Activated CD8-positive, alpha-beta T cell treated with anti-CD3 and anti-CD28 coated beads for 36 hours (primary cell): ENCODE measurements around the gene LTK. TPM values are rescaled to one million over a fixed set of nuclear protein-coding genes. Genes with fewer than 3 reads are reported as not detected.

Source experiments
- ATAC-seq: fragments of 200-7000 bp; cut with Tn5 transposase; one replicate; pipeline ENCODE4 v1.10.0; 2021; ENCODE audit warnings: mild to moderate bottlenecking, moderate library complexity
- CTCF ChIA-PET: fragments of 350-600 bp; sonication (Branson Sonifier 250); formaldehyde crosslinking; loops from one replicate; lab custom pipeline; 2021; ENCODE audit warnings: antibody characterized with exemption; lab: Charles Lee
- POLR2A ChIA-PET: fragments of 350-600 bp; sonication (Branson Sonifier 250); formaldehyde crosslinking; loops from one replicate; lab custom pipeline; 2021; ENCODE audit warnings: antibody characterized with exemption; lab: Charles Lee
- DNase-seq: peaks from one replicate; pipeline ENCODE4 v3.0.0-alpha.2; 2020
- H3K27ac Mint-ChIP-seq: one replicate; pipeline ENCODE4 v1.8.0; 2021; ENCODE audit warnings: mild to moderate bottlenecking, mixed read lengths
- H3K27me3 Mint-ChIP-seq: one replicate; pipeline ENCODE4 v1.8.0; 2021; ENCODE audit warnings: mixed read lengths
- H3K36me3 Mint-ChIP-seq: one replicate; pipeline ENCODE4 v1.8.0; 2021; ENCODE audit warnings: low read depth, mixed read lengths
- H3K4me1 Mint-ChIP-seq: one replicate; pipeline ENCODE4 v1.8.0; 2021; ENCODE audit warnings: low read depth, mixed read lengths
- H3K4me3 Mint-ChIP-seq: one replicate; pipeline ENCODE4 v1.8.0; 2021; ENCODE audit warnings: mild to moderate bottlenecking, moderate library complexity, mixed read lengths
- H3K9me3 Mint-ChIP-seq: one replicate; pipeline ENCODE4 v1.8.0; 2021; ENCODE audit warnings: mixed read lengths
- intact Hi-C: fragments of 100-400 bp; cut with micrococcal nuclease; formaldehyde crosslinking; loops from one replicate; pipeline ENCODE4 v1.10.0; 2022
- total RNA-seq, 2 experiments: library from RNA; stranded (reverse); gene quantifications; one replicate each; pipeline ENCODE4 v1.2.3, GENCODE V29; 2021
- TF ChIP-seq, protein P1 (sequence below): fragments of 200-600 bp; IDR thresholded peaks from one replicate; pipeline ENCODE4 v1.8.0; 2022; ENCODE audit warnings: antibody characterized with exemption, mild to moderate bottlenecking

The LTK gene
- total RNA-seq, 2 experiments from 2014 or later, result 0.81 to 0.83 TPM

DNA sequence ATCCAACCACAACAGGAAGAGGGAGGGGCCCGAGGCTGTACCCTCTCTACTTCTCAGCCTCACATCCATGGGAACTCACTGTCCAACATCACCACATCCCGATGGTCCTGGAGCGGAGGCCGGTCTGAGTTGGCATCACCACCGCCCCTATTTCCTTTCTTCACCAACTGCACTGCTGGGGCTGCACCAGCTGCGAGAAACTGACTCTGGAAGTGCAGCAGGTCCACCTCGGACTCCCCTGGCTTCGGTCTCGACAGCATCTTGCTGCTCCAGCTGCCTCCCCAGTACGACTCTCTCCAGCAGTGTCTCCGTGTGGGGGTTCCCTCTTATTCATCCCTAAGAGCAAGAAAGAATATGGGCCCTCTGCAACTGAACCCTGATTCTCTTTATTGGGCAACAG is 23.2 kb upstream of the LTK start:
- ChIA-PET CTCF (interaction anchor here (1.6 kb wide), 1 partner anchor 71 kb away, joined by 4 read pairs; no protein-coding TSS in a partner anchor), POLR2A (no interaction called here)
- Mint-ChIP-seq H3K9me3 (no peaks in the 10 kb centered on the region), H3K27me3 (no peaks in the 10 kb centered on the region), H3K36me3 (peaks cover 28% of the 10 kb centered on the region), H3K27ac (no peak overlapping the region), H3K4me1 (peaks cover 6% of the 10 kb centered on the region), H3K4me3 (no peak overlapping the region)
- DNase-seq (no peak), ATAC-seq (no peak)
- intact Hi-C loops, result no loop called here
- TF ChIP-seq, protein P1, sequence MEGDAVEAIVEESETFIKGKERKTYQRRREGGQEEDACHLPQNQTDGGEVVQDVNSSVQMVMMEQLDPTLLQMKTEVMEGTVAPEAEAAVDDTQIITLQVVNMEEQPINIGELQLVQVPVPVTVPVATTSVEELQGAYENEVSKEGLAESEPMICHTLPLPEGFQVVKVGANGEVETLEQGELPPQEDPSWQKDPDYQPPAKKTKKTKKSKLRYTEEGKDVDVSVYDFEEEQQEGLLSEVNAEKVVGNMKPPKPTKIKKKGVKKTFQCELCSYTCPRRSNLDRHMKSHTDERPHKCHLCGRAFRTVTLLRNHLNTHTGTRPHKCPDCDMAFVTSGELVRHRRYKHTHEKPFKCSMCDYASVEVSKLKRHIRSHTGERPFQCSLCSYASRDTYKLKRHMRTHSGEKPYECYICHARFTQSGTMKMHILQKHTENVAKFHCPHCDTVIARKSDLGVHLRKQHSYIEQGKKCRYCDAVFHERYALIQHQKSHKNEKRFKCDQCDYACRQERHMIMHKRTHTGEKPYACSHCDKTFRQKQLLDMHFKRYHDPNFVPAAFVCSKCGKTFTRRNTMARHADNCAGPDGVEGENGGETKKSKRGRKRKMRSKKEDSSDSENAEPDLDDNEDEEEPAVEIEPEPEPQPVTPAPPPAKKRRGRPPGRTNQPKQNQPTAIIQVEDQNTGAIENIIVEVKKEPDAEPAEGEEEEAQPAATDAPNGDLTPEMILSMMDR, result no peak

DNA sequence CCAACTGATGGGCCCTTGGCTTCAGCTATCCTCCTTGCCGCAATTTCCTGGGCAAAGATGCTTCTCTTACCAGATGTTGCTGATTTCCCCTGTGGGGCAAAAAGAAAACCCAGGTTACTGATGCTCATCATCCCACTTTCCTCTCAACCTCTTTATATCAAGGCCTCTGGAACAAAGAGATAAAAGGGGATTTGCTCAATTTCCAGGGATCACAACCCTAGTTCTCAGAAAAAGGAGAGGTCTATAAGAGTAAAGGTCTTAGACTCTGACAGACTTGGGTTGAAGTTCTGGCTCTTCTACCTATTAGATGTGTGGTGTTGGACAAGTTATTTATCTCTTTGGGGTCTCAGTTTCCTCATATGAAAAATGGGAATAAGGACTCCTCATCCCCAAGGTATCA is 21.9 kb upstream of the LTK start:
- CTCF ChIA-PET, result interaction anchor here (1.4 to 1.8 kb wide), 2 partner anchors 22 to 70 kb away, joined by 6 read pairs; no protein-coding TSS in a partner anchor
- Mint-ChIP-seq H3K27me3 (no peaks in the 10 kb centered on the region), H3K9me3 (no peaks in the 10 kb centered on the region), H3K27ac (no peak overlapping the region), H3K36me3 (peaks cover 32% of the 10 kb centered on the region), H3K4me1 (peaks cover 6% of the 10 kb centered on the region), H3K4me3 (no peak overlapping the region)
- no peak for DNase-seq
- ATAC-seq, result no peak
- POLR2A ChIA-PET, result no interaction called here
- intact Hi-C loops, result no loop called here
- TF ChIP-seq, protein P1, result no peak

DNA sequence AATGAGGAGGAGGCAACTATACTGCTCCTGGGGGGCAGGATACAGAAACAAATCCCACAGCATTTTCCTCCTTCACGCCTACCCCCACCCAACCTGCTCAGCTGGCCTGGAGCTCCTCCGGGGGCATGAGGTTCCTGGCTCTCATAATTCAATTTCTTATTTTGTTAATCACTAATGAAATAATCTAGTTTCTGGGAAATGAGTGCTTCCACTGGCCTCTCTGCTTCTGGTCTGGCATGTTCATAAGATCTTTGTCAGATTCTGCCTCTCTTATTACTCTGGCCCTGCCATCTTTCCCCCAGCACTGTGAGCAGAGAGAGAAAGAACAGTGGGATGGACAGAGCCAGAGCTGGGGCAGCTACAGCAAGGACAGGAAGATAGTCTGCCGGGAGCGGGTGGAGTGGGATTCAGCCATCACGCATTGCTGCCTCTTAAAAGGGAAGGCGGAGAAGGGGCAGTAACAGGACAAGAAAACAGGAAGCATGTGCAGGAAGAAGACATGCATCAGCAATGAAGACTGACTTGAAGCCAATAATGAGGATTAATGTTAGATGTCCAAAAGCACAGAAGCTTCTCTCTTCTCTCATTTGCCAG is 16.8 kb upstream of the LTK start:
- POLR2A ChIA-PET, result interaction anchor here (0.8 to 1.8 kb wide), 4 partner anchors 9 to 21 kb away, joined by 3 to 7 read pairs (median 4); partner anchors contain the start of gene RPAP1
- intact Hi-C loops, result no loop called here
- TF ChIP-seq, protein P1, result no peak
- DNase-seq (no peak), ATAC-seq (no peak)
- no peaks in the 10 kb centered on the region for H3K9me3 Mint-ChIP-seq
- H3K4me3 Mint-ChIP-seq, result no peak overlapping the region
- H3K27me3 Mint-ChIP-seq, result no peaks in the 10 kb centered on the region
- no peaks in the 10 kb centered on the region for H3K4me1 Mint-ChIP-seq
- peak overlapping the region; percentile 18 for H3K27ac Mint-ChIP-seq
- CTCF ChIA-PET, result no interaction called here
- H3K36me3 Mint-ChIP-seq, result peaks cover 42% of the 10 kb centered on the region

DNA sequence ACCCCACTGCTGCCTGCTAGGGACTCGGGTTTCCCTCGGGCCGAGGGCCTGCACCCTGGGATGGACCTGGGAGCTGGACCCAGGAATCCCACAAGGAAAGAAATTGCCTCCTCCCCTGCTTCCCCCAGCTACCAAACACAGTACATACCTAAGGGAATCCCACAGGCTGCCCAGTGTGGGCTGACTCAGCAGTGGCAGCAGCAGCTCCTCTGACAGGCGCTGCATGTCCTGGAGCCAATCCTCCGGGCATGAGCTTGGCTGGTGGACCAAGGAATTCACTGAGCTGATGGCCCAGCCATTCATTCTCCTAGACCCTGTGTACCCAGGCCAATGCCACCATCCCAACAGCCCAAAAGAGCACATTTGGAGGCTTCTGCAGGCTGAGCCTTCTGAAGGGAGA is 9.5 kb upstream of the LTK start:
- CTCF ChIA-PET, result interaction anchor here (0.6 kb wide), 1 partner anchor 59 kb away, joined by 3 read pairs; no protein-coding TSS in a partner anchor
- no peaks in the 10 kb centered on the region for H3K27me3 Mint-ChIP-seq
- ATAC-seq (no peak), DNase-seq (no peak)
- TF ChIP-seq, protein P1, result no peak
- peaks cover 22% of the 10 kb centered on the region for H3K36me3 Mint-ChIP-seq
- no peaks in the 10 kb centered on the region for H3K9me3 Mint-ChIP-seq
- intact Hi-C loops, result no loop called here
- H3K27ac Mint-ChIP-seq, result no peak overlapping the region
- H3K4me3 Mint-ChIP-seq, result no peak overlapping the region
- POLR2A ChIA-PET, result interaction anchor here (1.0 to 1.5 kb wide), 2 partner anchors 8 to 11 kb away, joined by 4 to 7 read pairs; no protein-coding TSS in a partner anchor
- no peaks in the 10 kb centered on the region for H3K4me1 Mint-ChIP-seq

DNA sequence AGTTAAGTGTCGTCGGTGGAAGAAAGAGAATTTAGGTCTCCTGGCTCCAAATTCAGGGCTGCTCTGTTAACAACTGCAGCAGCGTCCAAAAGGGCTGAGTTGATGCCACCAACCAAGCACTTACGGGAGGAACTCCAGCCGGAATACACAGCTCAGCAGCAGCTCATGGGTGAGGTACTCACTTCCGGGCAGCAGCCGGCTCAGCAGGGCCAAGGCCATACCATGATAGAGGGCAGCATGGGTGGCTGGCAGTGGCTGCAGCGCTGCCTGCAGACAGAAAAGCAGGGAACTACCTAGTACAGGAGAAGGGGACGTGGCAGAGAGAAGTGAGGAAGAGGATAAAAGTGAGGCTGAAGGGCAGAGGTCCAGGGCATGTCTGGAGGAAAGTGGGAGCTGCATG is 8.0 kb upstream of the LTK start:
- CTCF ChIA-PET, result no interaction called here
- POLR2A ChIA-PET, result interaction anchor here (0.6 to 1.6 kb wide), 2 partner anchors 10 to 25 kb away, joined by 3 to 4 read pairs; no protein-coding TSS in a partner anchor
- H3K36me3 Mint-ChIP-seq, result peaks cover 21% of the 10 kb centered on the region

More for the DNA sequence above, 8.0 kb upstream of the LTK start:
- Mint-ChIP-seq H3K4me1 (no peaks in the 10 kb centered on the region), H3K9me3 (no peaks in the 10 kb centered on the region), H3K4me3 (no peak overlapping the region), H3K27me3 (no peaks in the 10 kb centered on the region), H3K27ac (no peak overlapping the region)
- DNase-seq, result no peak
- no peak for ATAC-seq
- TF ChIP-seq, protein P1, result no peak
- intact Hi-C loops, result no loop called here
